Renal pelvis (tissue), 12 donors: ENCODE results near the gene VCAM1. TPM values are rescaled to one million over a fixed set of nuclear protein-coding genes. Genes with fewer than 3 reads are reported as not detected.
"Not testable (repeated sequence)": the region's sequence is repeated elsewhere in the genome, so short reads cannot be mapped to it uniquely, and the experiment has no call there.

Experiments used
- DNase-seq: peaks from one replicate; pipeline ENCODE4 v3.0.0-alpha.2; 2013
- long read RNA-seq, 16 experiments: transcript quantifications; one replicate each; lab custom pipeline, GENCODE V29; 2026
- polyA plus RNA-seq, 3 donors: library from polyadenylated mRNA; unstranded; fragments of 120-200 nt; gene quantifications; one replicate each; pipeline ENCODE4 v1.2.1, GENCODE V29; 2013; ENCODE audit not compliant: insufficient read length in 3 of 3

Gene VCAM1
- polyA plus RNA-seq: 10 to 100 TPM; 29.0 to 31.4 (median 29.5) TPM
- long read RNA-seq, donor 1, partial matches to known transcripts: 0 of 6 reads
- long read RNA-seq, donor 1, other reads (novel, unspliced or antisense): 0 of 6 reads
- long read RNA-seq, donor 2, transcript VCAM1-201 (9 exons, 3,083 nt): major isoform, 7 of 9 reads
- long read RNA-seq, donor 2, partial matches to known transcripts: 0 of 9 reads
- long read RNA-seq, donor 2, other reads (novel, unspliced or antisense): 0 of 9 reads
- long read RNA-seq, donor 3, transcript VCAM1-205 (1 exons, 3,865 nt): minor isoform, 7 of 15 reads
- long read RNA-seq, donor 3, transcript VCAM1-201 (9 exons, 3,083 nt): major isoform, 8 of 15 reads
- long read RNA-seq, donor 3, partial matches to known transcripts: 0 of 15 reads
- long read RNA-seq, donor 3, other reads (novel, unspliced or antisense): 0 of 15 reads
- long read RNA-seq, donor 4, transcript VCAM1-201 (9 exons, 3,083 nt): major isoform, 5 of 9 reads
- long read RNA-seq, donor 4, partial matches to known transcripts: 0 of 9 reads
- long read RNA-seq, donor 4, other reads (novel, unspliced or antisense): 0 of 9 reads
- long read RNA-seq, donor 5, transcript VCAM1-205 (1 exons, 3,865 nt): major isoform, 5 of 6 reads
- long read RNA-seq, donor 5, partial matches to known transcripts: 0 of 6 reads
- long read RNA-seq, donor 5, other reads (novel, unspliced or antisense): 0 of 6 reads
- long read RNA-seq, donor 6, transcript VCAM1-201 (9 exons, 3,083 nt): major isoform, 8 of 12 reads
- long read RNA-seq, donor 6, partial matches to known transcripts: 0 of 12 reads
- long read RNA-seq, donor 6, other reads (novel, unspliced or antisense): 0 of 12 reads
- long read RNA-seq, donor 7, transcript VCAM1-205 (1 exons, 3,865 nt): minor isoform, 7 of 17 reads
- long read RNA-seq, donor 7, transcript VCAM1-201 (9 exons, 3,083 nt): major isoform, 10 of 17 reads
- long read RNA-seq, donor 7, partial matches to known transcripts: 0 of 17 reads
- long read RNA-seq, donor 7, other reads (novel, unspliced or antisense): 0 of 17 reads
- long read RNA-seq, donor 8, transcript VCAM1-205 (1 exons, 3,865 nt): minor isoform, 6 of 14 reads
- long read RNA-seq, donor 8, transcript VCAM1-201 (9 exons, 3,083 nt): major isoform, 8 of 14 reads
- long read RNA-seq, donor 8, partial matches to known transcripts: 0 of 14 reads
- long read RNA-seq, donor 8, other reads (novel, unspliced or antisense): 0 of 14 reads
- long read RNA-seq, donor 9, transcript VCAM1-201 (9 exons, 3,083 nt): major isoform, 12 of 16 reads
- long read RNA-seq, donor 9, partial matches to known transcripts: 0 of 16 reads
- long read RNA-seq, donor 9, other reads (novel, unspliced or antisense): 0 of 16 reads
- long read RNA-seq, donor 10, transcript VCAM1-201 (9 exons, 3,083 nt): major isoform, 5 of 8 reads
- long read RNA-seq, donor 10, partial matches to known transcripts: 0 of 8 reads
- long read RNA-seq, donor 10, other reads (novel, unspliced or antisense): 0 of 8 reads
- long read RNA-seq, donor 11, transcript VCAM1-201 (9 exons, 3,083 nt): major isoform, 5 of 7 reads
- long read RNA-seq, donor 11, partial matches to known transcripts: 0 of 7 reads
- long read RNA-seq, donor 11, other reads (novel, unspliced or antisense): 0 of 7 reads
- long read RNA-seq, donor 12, transcript VCAM1-201 (9 exons, 3,083 nt): major isoform, 10 of 12 reads
- long read RNA-seq, donor 12, partial matches to known transcripts: 0 of 12 reads
- long read RNA-seq, donor 12, other reads (novel, unspliced or antisense): 0 of 12 reads
- long read RNA-seq, donor 13, transcript VCAM1-201 (9 exons, 3,083 nt): major isoform, 5 of 9 reads
- long read RNA-seq, donor 13, partial matches to known transcripts: 0 of 9 reads
- long read RNA-seq, donor 13, other reads (novel, unspliced or antisense): 0 of 9 reads
- long read RNA-seq, donor 14: 0 reads
- long read RNA-seq, donor 15, transcript VCAM1-201 (9 exons, 3,083 nt): major isoform, 11 of 17 reads
- long read RNA-seq, donor 15, transcript VCAM1-205 (1 exons, 3,865 nt): minor isoform, 6 of 17 reads
- long read RNA-seq, donor 15, partial matches to known transcripts: 0 of 17 reads
- long read RNA-seq, donor 15, other reads (novel, unspliced or antisense): 0 of 17 reads
- long read RNA-seq, donor 16, transcript VCAM1-205 (1 exons, 3,865 nt): major isoform, 12 of 21 reads
- long read RNA-seq, donor 16, transcript VCAM1-201 (9 exons, 3,083 nt): minor isoform, 9 of 21 reads
- long read RNA-seq, donor 16, partial matches to known transcripts: 0 of 21 reads
- long read RNA-seq, donor 16, other reads (novel, unspliced or antisense): 0 of 21 reads

GRCh38 chr1:100719490-100719889 lies at the start of gene VCAM1:
Gene VCAM1, plus strand, starts transcription at chr1:100719742. Its CDS starts 119 bp downstream, at chr1:100719861.
- DNase-seq: peak; percentile 48

GRCh38 chr1:100670083-100670482 lies 49.5 kb upstream of the VCAM1 start:
- DNase-seq: no peak

- DNase-seq: no peak
These were observed 47.9 kb upstream of the VCAM1 start for GRCh38 chr1:100671601-100672000.

GRCh38 chr1:100683448-100684349 lies 35.8 kb upstream of the VCAM1 start:
- no peak for DNase-seq

- DNase-seq: no peak
These were observed 19.8 kb upstream of the VCAM1 start for GRCh38 chr1:100699744-100700143.

- DNase-seq: no peak
These were observed 19.0 kb upstream of the VCAM1 start for GRCh38 chr1:100700586-100700985.

GRCh38 chr1:100703052-100703451 lies 16.5 kb upstream of the VCAM1 start:
- DNase-seq: no peak

GRCh38 chr1:100703716-100704115 lies 15.8 kb upstream of the VCAM1 start:
- no peak for DNase-seq

- DNase-seq: no peak
These were observed 15.1 kb upstream of the VCAM1 start for GRCh38 chr1:100704473-100704872.

- DNase-seq: no peak
These were observed 13.2 kb upstream of the VCAM1 start for GRCh38 chr1:100706296-100706695.

GRCh38 chr1:100706856-100707255 lies 12.7 kb upstream of the VCAM1 start:
- no peak for DNase-seq

- no peak for DNase-seq
These were observed 11.0 kb upstream of the VCAM1 start for GRCh38 chr1:100708476-100709062.

GRCh38 chr1:100710906-100711682 lies 8.4 kb upstream of the VCAM1 start:
- no peak for DNase-seq

GRCh38 chr1:100713027-100713426 lies 6.5 kb upstream of the VCAM1 start:
- not testable (repeated sequence) for DNase-seq

- DNase-seq: no peak
These were observed 5.9 kb upstream of the VCAM1 start for GRCh38 chr1:100713626-100714025.

GRCh38 chr1:100714599-100714998 lies 4.9 kb upstream of the VCAM1 start:
- DNase-seq: no peak

GRCh38 chr1:100717218-100717617 lies 2.3 kb upstream of the VCAM1 start:
- DNase-seq: no peak
